GM12892 (cell line): Measurements from ENCODE around the gene SCAND1. TPM values are rescaled to one million over a fixed set of nuclear protein-coding genes. Genes with fewer than 3 reads are reported as not detected.
A peak's percentile ranks its signal among the peaks of the same experiment; 100 is the strongest.
"Not testable (repeated sequence)": the region's sequence is repeated elsewhere in the genome, so short reads cannot be mapped to it uniquely, and the experiment has no call there.

Source experiments
- DNase-seq: peaks from one replicate; pipeline ENCODE4 v3.0.0; 2011; ENCODE audit not compliant: insufficient read length
- FAIRE-seq: peaks from 2 replicates; lab custom pipeline; 2011; peaks lifted over from hg19 to GRCh38; lab: Jason Lieb, UNC
- POLR2A ChIP-seq: IDR thresholded peaks from 2 replicates; pipeline ENCODE4 v1.6.1; 2011; ENCODE audit warnings: low read depth, low read length, control low read depth
- POLR2AphosphoS5 ChIP-seq: IDR thresholded peaks from 2 replicates; pipeline ENCODE4 v1.6.1; 2011; ENCODE audit warnings: low read depth, low read length, control low read depth
- TAF1 ChIP-seq: IDR thresholded peaks from 2 replicates; pipeline ENCODE4 v1.6.1; 2011; ENCODE audit warnings: low read depth, mild to moderate bottlenecking, control low read depth, low read length, borderline replicate concordance
- polyA plus RNA-seq: library from polyadenylated mRNA; unstranded; fragments of >200 nt; gene quantifications from one replicate; pipeline ENCODE4 v1.2.1, GENCODE V29; 2012; ENCODE audit warnings: missing spikeins, inconsistent platforms; ENCODE audit not compliant: missing spikeins

The SCAND1 gene
- 2.6 TPM for polyA plus RNA-seq

- TF ChIP-seq POLR2A: peak; percentile 97
- TF ChIP-seq POLR2AphosphoS5: peak; percentile 96
- peak; percentile 85 for TF ChIP-seq TAF1
- DNase-seq: peak; percentile 89
- peak; percentile 97 for FAIRE-seq
Observed at GRCh38 chr20:35954200-35954906, at the start of gene SCAND1. SCAND1 (minus strand) TSS chr20:35954502; CDS start chr20:35954284, 218 bp downstream.

DNA sequence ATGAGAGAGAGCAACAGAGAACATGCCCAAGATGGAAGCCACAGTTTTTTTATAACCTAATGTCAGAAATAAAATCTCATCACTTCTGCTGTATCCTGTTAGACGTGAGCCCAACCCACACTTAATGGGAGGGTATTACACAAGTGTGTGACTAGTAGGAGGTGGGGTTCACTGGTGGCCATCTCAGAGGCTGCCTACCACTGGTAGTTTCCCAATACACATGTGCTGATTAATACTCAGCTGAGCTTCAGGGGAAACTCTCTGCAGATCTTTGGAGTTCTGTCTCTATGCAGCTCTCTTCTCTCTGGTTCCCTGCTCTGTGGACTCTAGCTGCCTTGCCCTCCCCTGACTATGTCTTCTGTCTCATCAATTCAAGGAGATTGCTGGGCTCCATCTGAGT is 49.7 kb upstream of the SCAND1 start:
- FAIRE-seq (no peak), DNase-seq (no peak)
- no peak for TF ChIP-seq TAF1
- TF ChIP-seq POLR2A: no peak
- TF ChIP-seq POLR2AphosphoS5: no peak

DNA sequence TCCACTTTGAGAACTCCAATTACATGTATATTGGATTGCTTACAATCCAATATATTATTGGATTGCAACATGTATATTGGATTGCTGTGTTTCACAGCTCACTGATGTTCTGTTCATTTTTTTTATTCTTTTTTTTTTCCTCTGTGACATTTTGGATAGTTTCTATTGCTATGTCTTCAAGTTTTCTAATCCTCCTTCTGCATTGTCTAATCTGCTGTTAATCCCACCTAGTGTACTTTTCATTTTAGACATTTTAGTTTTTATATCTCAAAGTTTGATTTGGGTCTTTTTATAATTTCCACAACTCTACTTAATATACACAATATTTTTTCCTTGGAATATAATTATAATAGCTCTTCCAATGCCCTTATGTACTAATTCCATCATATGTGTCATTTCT is 48.6 kb upstream of the SCAND1 start:
- no peak for FAIRE-seq
- no peak for DNase-seq
- no peak for TF ChIP-seq POLR2AphosphoS5
- no peak for TF ChIP-seq TAF1
- TF ChIP-seq POLR2A: no peak

DNA sequence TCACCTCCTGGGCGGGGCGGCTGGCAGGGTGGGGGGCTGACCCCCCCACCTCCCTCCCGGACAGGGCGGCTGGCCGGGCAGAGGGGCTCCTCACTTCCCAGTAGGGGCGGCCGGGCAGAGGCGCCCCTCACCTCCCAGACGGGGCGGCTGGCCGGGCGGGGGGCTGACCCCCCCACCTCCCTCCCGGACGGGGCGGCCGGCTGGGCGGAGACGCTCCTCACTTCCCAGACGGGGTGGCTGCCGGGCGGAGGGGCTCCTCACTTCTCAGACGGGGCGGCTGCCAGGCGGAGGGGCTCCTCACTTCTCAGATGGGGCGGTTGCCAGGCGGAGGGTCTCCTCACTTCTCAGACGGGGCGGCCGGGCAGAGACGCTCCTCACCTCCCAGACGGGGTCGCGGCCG is 47.0 kb upstream of the SCAND1 start:
- not testable (repeated sequence) for FAIRE-seq, DNase-seq

- FAIRE-seq, DNase-seq: not testable (repeated sequence)
Observed at GRCh38 chr20:35996492-35996891, 42.2 kb upstream of the SCAND1 start.

GRCh38 chr20:35994994-35995453 is 40.7 kb upstream of the SCAND1 start:
- FAIRE-seq: peak; percentile 87
- DNase-seq: peak; percentile 43
- no peak for TF ChIP-seq POLR2AphosphoS5
- no peak for TF ChIP-seq TAF1
- no peak for TF ChIP-seq POLR2A

DNA sequence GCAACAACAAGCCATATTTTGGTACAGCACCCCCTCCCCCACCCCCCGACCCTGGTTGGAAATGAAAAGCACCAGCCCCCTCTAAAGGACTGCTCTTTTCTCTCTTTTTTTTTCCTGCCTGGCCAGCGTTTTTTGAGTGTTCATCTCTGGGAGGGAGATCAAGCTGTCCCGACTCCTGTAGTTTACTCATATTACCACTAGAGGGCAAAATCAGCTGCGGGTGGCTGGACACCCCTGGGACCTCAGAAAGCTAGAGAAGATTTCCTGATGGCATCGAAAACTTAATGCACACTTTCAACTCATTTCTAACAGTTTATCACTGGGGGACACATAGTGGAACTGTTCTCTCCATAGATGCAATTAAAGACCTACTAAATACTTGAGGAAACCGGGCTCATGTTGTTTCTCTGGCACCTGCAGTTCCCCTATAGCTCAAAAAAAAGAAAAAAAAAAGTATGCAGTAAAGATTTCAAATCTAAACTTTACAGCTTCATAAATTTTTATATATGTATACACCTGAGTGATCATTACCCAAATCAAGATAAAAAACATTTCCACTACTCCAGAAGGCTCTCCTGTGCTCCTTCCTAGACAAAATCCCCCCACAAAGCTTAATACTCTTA is 38.5 kb upstream of the SCAND1 start:
- DNase-seq: peak; percentile 53
- peak; percentile 78 for FAIRE-seq

DNA sequence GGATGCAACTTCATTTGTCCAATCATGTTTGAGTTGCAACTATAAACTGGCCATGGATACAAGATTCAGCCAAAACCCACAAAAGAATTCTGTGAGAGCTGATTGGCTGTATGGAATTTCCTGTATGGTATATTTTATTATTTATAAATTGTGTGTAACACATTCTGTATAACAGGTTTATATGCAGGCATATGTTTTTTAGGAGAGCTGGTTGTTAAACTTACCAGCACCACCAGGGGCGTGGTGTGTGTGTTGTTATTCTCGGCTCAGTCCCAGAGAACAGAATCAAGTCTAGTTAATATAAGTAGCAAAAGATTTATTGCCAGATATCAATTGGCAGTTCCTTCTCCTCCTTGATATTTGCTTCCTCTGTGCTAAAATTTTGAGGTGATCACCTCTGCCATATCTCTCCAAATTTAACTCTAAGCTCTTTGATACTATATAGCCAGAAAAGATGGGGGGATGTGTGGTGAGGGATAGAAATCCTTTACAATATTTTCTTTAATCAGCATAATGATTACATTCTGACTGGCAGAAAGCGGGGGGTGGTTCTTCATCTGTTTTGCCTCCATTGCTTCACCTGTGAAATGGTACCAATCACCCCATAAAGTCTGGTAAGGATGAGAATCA is 37.0 kb upstream of the SCAND1 start:
- no peak for DNase-seq
- FAIRE-seq: no peak
- TF ChIP-seq TAF1: no peak
- TF ChIP-seq POLR2AphosphoS5: no peak
- TF ChIP-seq POLR2A: no peak

More for the DNA sequence above, 38.5 kb upstream of the SCAND1 start:
- TF ChIP-seq TAF1: no peak
- no peak for TF ChIP-seq POLR2AphosphoS5
- no peak for TF ChIP-seq POLR2A

DNA sequence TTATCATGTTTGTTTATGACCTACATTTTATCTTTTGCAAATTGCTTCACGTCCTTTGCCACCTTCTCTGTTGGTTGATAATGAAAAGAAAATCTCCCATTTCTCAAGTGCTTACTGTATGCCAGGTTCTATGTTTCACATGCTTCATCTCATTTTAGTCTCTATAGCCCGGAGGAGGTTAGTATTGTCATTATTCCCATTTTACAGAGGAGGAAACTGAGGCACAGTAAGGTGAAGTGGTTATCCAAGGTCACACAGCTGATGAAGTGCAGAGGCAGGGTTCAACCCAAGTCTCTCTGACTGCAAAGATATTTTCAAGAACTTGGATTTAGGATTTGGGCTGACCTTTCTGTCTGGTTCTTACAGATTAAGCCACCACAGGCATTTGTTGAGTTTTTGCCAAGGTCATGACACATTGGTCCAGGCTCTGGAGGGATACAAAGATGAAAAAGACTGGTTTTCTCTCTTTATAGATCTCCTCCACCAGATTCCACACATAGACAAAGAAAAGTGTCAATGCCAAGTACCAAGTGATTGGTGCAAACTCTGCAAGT is 34.7 kb upstream of the SCAND1 start:
- no peak for DNase-seq
- no peak for TF ChIP-seq POLR2AphosphoS5
- no peak for FAIRE-seq

GRCh38 chr20:35985806-35986205 is 31.5 kb upstream of the SCAND1 start:
- FAIRE-seq (no peak), DNase-seq (no peak)
- TF ChIP-seq POLR2AphosphoS5 (no peak), POLR2A (no peak), TAF1 (no peak)

DNA sequence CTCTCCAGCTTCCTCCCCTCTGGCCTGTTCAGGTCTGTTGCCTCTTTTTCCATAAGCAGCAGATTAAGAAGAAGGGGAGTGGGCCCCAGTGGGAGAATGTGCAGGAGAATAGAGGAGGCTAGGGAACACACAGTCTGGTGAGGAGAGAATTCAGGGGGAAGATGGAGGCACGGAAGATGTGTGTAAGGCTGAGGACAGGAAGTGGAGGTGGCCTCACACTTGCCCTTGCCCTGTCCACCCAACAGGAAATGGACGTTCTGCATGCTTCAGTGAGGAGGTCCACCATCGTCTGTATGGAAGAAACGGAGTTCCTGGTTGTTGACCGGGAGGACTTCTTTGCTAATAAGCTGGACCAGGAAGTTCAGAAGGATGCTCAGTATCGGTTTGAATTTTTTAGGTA is 30.1 kb upstream of the SCAND1 start:
- TF ChIP-seq TAF1: no peak
- no peak for TF ChIP-seq POLR2A
- no peak for TF ChIP-seq POLR2AphosphoS5
- no peak for DNase-seq
- FAIRE-seq: no peak

GRCh38 chr20:35981969-35982368 is 27.7 kb upstream of the SCAND1 start:
- TF ChIP-seq POLR2AphosphoS5 (no peak), TAF1 (no peak), POLR2A (no peak)
- DNase-seq (no peak), FAIRE-seq (no peak)
